HAP-1 (cell line): ENCODE measurements around the gene GTF2H2C.
"Not testable (repeated sequence)": the region's sequence is repeated elsewhere in the genome, so short reads cannot be mapped to it uniquely, and the experiment has no call there.

Experiments
- DNase-seq, 2 experiments: peaks; one replicate each; pipeline ENCODE4 v3.0.0-alpha.2; 2016 to 2020; ENCODE audit warnings: low spot score in 2 of 2
- H3K27me3 ChIP-seq: fragments of 250-450 bp; sonication (Bioruptor Pico); 2 replicates; pipeline ENCODE4 v1.5.1; 2020; ENCODE audit warnings: low read depth, mild to moderate bottlenecking, moderate library complexity
- H3K36me3 ChIP-seq: fragments of 250-450 bp; sonication (Bioruptor Pico); replicated peaks from 2 replicates; pipeline ENCODE4 v1.5.1; 2020; ENCODE audit warnings: mild to moderate bottlenecking
- H3K4me1 ChIP-seq: fragments of 250-450 bp; sonication (Bioruptor Pico); 2 replicates; pipeline ENCODE4 v1.5.1; 2020; ENCODE audit warnings: mild to moderate bottlenecking
- H3K4me3 ChIP-seq: fragments of 250-450 bp; sonication (Bioruptor Pico); 2 replicates; pipeline ENCODE4 v1.5.1; 2020; ENCODE audit warnings: mild to moderate bottlenecking, moderate library complexity
- H3K9me3 ChIP-seq: fragments of 250-450 bp; sonication (Bioruptor Pico); 2 replicates; pipeline ENCODE4 v1.5.1; 2020; ENCODE audit warnings: mild to moderate bottlenecking, moderate library complexity
- in situ Hi-C: fragments of 300-500 bp; cut with MboI; formaldehyde crosslinking; loops from 3 replicates; pipeline ENCODE4 v1.14.3; 2020; ENCODE audit warnings: low sequenced_read_pairs, inconsistent platforms, mixed read lengths

GTF2H2C gene

GRCh38 chr5:69530561-69531405, 29.2 kb upstream of the GTF2H2C start:
- H3K9me3 ChIP-seq = no peaks in the 10 kb centered on the region
- no peak overlapping the region for H3K4me3 ChIP-seq
- DNase-seq = peak in 1 of 2 experiments; percentile 42
- no peaks in the 10 kb centered on the region for H3K36me3 ChIP-seq
- in situ Hi-C loops = no loop called here
- no peaks in the 10 kb centered on the region for H3K27me3 ChIP-seq
- H3K4me1 ChIP-seq = peaks cover 5% of the 10 kb centered on the region; the same call in 1 of the 2 replicates

- no peaks in the 10 kb centered on the region for H3K9me3 ChIP-seq
- H3K4me3 ChIP-seq = no peak overlapping the region
- no peaks in the 10 kb centered on the region for H3K36me3 ChIP-seq
- peaks cover 5% of the 10 kb centered on the region; the same call in 1 of the 2 replicates for H3K4me1 ChIP-seq
- no peak for DNase-seq
- H3K27me3 ChIP-seq = no peaks in the 10 kb centered on the region
- in situ Hi-C loops = no loop called here
Measured at GRCh38 chr5:69531406-69531801, 28.6 kb upstream of the GTF2H2C start.

- in situ Hi-C loops, H3K4me1 ChIP-seq, H3K9me3 ChIP-seq, H3K27me3 ChIP-seq, DNase-seq, H3K4me3 ChIP-seq, H3K36me3 ChIP-seq: not testable (repeated sequence)
Measured at GRCh38 chr5:69537911-69538310, 22.1 kb upstream of the GTF2H2C start.

- H3K27me3 ChIP-seq, H3K4me3 ChIP-seq, H3K9me3 ChIP-seq, H3K36me3 ChIP-seq, H3K4me1 ChIP-seq, DNase-seq, in situ Hi-C loops: not testable (repeated sequence)
Measured at GRCh38 chr5:69538735-69539134, 21.3 kb upstream of the GTF2H2C start.

- in situ Hi-C loops, H3K4me1 ChIP-seq, H3K36me3 ChIP-seq, H3K4me3 ChIP-seq, DNase-seq, H3K27me3 ChIP-seq, H3K9me3 ChIP-seq: not testable (repeated sequence)
Measured at GRCh38 chr5:69541347-69541746, 18.6 kb upstream of the GTF2H2C start.

- DNase-seq, H3K36me3 ChIP-seq, H3K9me3 ChIP-seq, H3K27me3 ChIP-seq, in situ Hi-C loops, H3K4me1 ChIP-seq, H3K4me3 ChIP-seq: not testable (repeated sequence)
Measured at GRCh38 chr5:69542838-69543618, 17.0 kb upstream of the GTF2H2C start.

- H3K9me3 ChIP-seq, in situ Hi-C loops, H3K4me1 ChIP-seq, H3K4me3 ChIP-seq, DNase-seq, H3K27me3 ChIP-seq, H3K36me3 ChIP-seq: not testable (repeated sequence)
Measured at GRCh38 chr5:69544602-69545001, 15.4 kb upstream of the GTF2H2C start.

- peak overlapping the region; percentile 30 for H3K4me3 ChIP-seq
- H3K9me3 ChIP-seq, H3K27me3 ChIP-seq, H3K36me3 ChIP-seq, in situ Hi-C loops, DNase-seq, H3K4me1 ChIP-seq: not testable (repeated sequence)
Measured at GRCh38 chr5:69560587-69561431, 818 bp downstream of the GTF2H2C start.

GRCh38 chr5:69566172-69566571, 6.2 kb downstream of the GTF2H2C start:
- H3K36me3 ChIP-seq, in situ Hi-C loops, H3K4me3 ChIP-seq, H3K9me3 ChIP-seq, H3K27me3 ChIP-seq, DNase-seq, H3K4me1 ChIP-seq: not testable (repeated sequence)

GRCh38 chr5:69568072-69568471, 8.1 kb downstream of the GTF2H2C start:
- not testable (repeated sequence) for DNase-seq, H3K4me1 ChIP-seq

GRCh38 chr5:69583356-69583755, 23.4 kb downstream of the GTF2H2C start:
- H3K36me3 ChIP-seq, DNase-seq, H3K4me3 ChIP-seq, H3K9me3 ChIP-seq, H3K27me3 ChIP-seq, H3K4me1 ChIP-seq, in situ Hi-C loops: not testable (repeated sequence)

More at GRCh38 chr5:69568072-69568471, 8.1 kb downstream of the GTF2H2C start:
- H3K9me3 ChIP-seq, H3K27me3 ChIP-seq, in situ Hi-C loops, H3K4me3 ChIP-seq, H3K36me3 ChIP-seq: not testable (repeated sequence)

GRCh38 chr5:69596114-69596840, 36.3 kb downstream of the GTF2H2C start:
- H3K27me3 ChIP-seq, H3K4me3 ChIP-seq, H3K4me1 ChIP-seq, H3K9me3 ChIP-seq, DNase-seq, in situ Hi-C loops, H3K36me3 ChIP-seq: not testable (repeated sequence)

GRCh38 chr5:69601947-69602346, 42.0 kb downstream of the GTF2H2C start:
- DNase-seq, H3K36me3 ChIP-seq, in situ Hi-C loops, H3K4me1 ChIP-seq, H3K9me3 ChIP-seq, H3K27me3 ChIP-seq, H3K4me3 ChIP-seq: not testable (repeated sequence)
